Natural killer cell (primary cell): Measurements from ENCODE around the gene TELO2. TPM values are rescaled to one million over a fixed set of nuclear protein-coding genes. Genes with fewer than 3 reads are reported as not detected.

Source experiments
- ATAC-seq, 3 donors: fragments of 150-1000 bp in 2 of 3; fragments of 200-7000 bp in 1 of 3; cut with Tn5 transposase; 1 replicate in 1 of 3; 2 replicates in 2 of 3; pipeline ENCODE4 v1.10.0; 2021; ENCODE audit warnings: mild to moderate bottlenecking in 2 of 3, moderate library complexity in 2 of 3
- DNase-seq, 2 donors: peaks; one replicate each; pipeline versions ENCODE4 v3.0.0 to v3.0.0-alpha.2; 2013 to 2021; ENCODE audit warnings: mixed read lengths in 1 of 2
- H3K27ac ChIP-seq: one replicate; pipeline ENCODE4 v1.5.1; 2013; ENCODE audit warnings: mild to moderate bottlenecking, low read length
- H3K27me3 ChIP-seq: one replicate; pipeline ENCODE4 v1.6.1; 2013; ENCODE audit warnings: low read length; ENCODE audit not compliant: control insufficient read depth, insufficient read depth
- H3K36me3 ChIP-seq: one replicate; pipeline ENCODE4 v1.6.1; 2013; ENCODE audit warnings: low read length; ENCODE audit not compliant: control insufficient read depth, insufficient read depth
- H3K4me1 ChIP-seq: one replicate; pipeline ENCODE4 v1.6.1; 2013; ENCODE audit warnings: low read length; ENCODE audit not compliant: control insufficient read depth, insufficient read depth
- H3K4me3 ChIP-seq: one replicate; pipeline ENCODE4 v1.5.1; 2013; ENCODE audit warnings: low read length
- H3K9me3 ChIP-seq: one replicate; pipeline ENCODE4 v1.6.1; 2013; ENCODE audit warnings: low read length; ENCODE audit not compliant: control insufficient read depth, insufficient read depth
- H3K27ac Mint-ChIP-seq, 2 donors: one replicate each; pipeline ENCODE4 v1.8.0; 2022; ENCODE audit warnings: mild to moderate bottlenecking in 2 of 2, mixed read lengths in 2 of 2, moderate library complexity in 1 of 2
- H3K27me3 Mint-ChIP-seq, 2 donors: one replicate each; pipeline ENCODE4 v1.8.0; 2022; ENCODE audit warnings: low read depth in 2 of 2, mixed read lengths in 2 of 2
- H3K36me3 Mint-ChIP-seq: one replicate; pipeline ENCODE4 v1.8.0; 2022; ENCODE audit warnings: mixed read lengths
- H3K4me1 Mint-ChIP-seq, 2 donors: one replicate each; pipeline ENCODE4 v1.8.0; 2022; ENCODE audit warnings: mixed read lengths in 2 of 2
- H3K4me3 Mint-ChIP-seq: one replicate; pipeline ENCODE4 v1.8.0; 2022; ENCODE audit warnings: mild to moderate bottlenecking, moderate library complexity, mixed read lengths
- H3K9me3 Mint-ChIP-seq, 2 donors: one replicate each; pipeline ENCODE4 v1.8.0; 2022; ENCODE audit warnings: mixed read lengths in 2 of 2
- CTCF ChIP-seq: fragments of 200-600 bp; IDR thresholded peaks from one replicate; pipeline ENCODE4 v1.8.0; 2022; ENCODE audit warnings: antibody characterized with exemption
- WGBS: methylation state at CpG from one replicate; pipeline ENCODE4 v1.1.7; 2013; ENCODE audit warnings: missing lambda C conversion rate; ENCODE audit not compliant: insufficient coverage; 5-methylcytosine and 5-hydroxymethylcytosine counted together
- intact Hi-C: fragments of 100-400 bp; cut with micrococcal nuclease; formaldehyde crosslinking; loops from one replicate; pipeline ENCODE4 v1.14.2; 2022
- total RNA-seq, 4 donors: library from RNA; stranded (reverse); fragments of 120-200 nt in 1 of 4; gene quantifications; one replicate each; pipeline versions ENCODE4 v1.2.3 to v1.2.4, GENCODE V29; 2013 to 2022

Gene TELO2
- total RNA-seq, 3 donors from 2014 or later (not counting 1 experiment from before 2014, with no cell fraction given) = 45.5 to 50.0 (median 46.5) TPM

- peak overlapping the region; percentile 66 for H3K27ac ChIP-seq
- ATAC-seq = peak in 2 of 3 donors; percentile 29 to 45
- no peaks in the 10 kb centered on the region for H3K36me3 ChIP-seq
- H3K4me3 ChIP-seq = no peak overlapping the region
- no peak for DNase-seq
- H3K4me1 ChIP-seq = peaks cover 36% of the 10 kb centered on the region
- Mint-ChIP-seq H3K4me3 (peak overlapping the region; percentile 38), H3K4me1 (peaks cover 15 to 42% of the 10 kb centered on the region in 2 donors), H3K36me3 (no peaks in the 10 kb centered on the region), H3K9me3 (no peaks in the 10 kb centered on the region), H3K27ac (peak overlapping the region in 1 of 2 donors; percentile 79), H3K27me3 (no peaks in the 10 kb centered on the region)
- intact Hi-C loops = no loop called here
- no peaks in the 10 kb centered on the region for H3K9me3 ChIP-seq
- no peaks in the 10 kb centered on the region for H3K27me3 ChIP-seq
- 73% methylated on average over 20 of the region's 20 CpGs for WGBS
- no peak for TF ChIP-seq CTCF
These were observed 23.4 kb upstream of the TELO2 start for GRCh38 chr16:1469693-1470201.

GRCh38 chr16:1470481-1471251 lies 22.5 kb upstream of the TELO2 start:
- H3K4me1 Mint-ChIP-seq = peaks cover 15 to 48% of the 10 kb centered on the region in 2 donors
- H3K4me3 ChIP-seq = no peak overlapping the region
- H3K36me3 Mint-ChIP-seq = no peaks in the 10 kb centered on the region
- no peaks in the 10 kb centered on the region for H3K9me3 ChIP-seq
- TF ChIP-seq CTCF = no peak
- H3K4me1 ChIP-seq = peaks cover 41% of the 10 kb centered on the region
- ATAC-seq (no peak), DNase-seq (no peak)
- no peaks in the 10 kb centered on the region for H3K36me3 ChIP-seq
- no peaks in the 10 kb centered on the region for H3K27me3 ChIP-seq
- H3K27ac Mint-ChIP-seq = peak overlapping the region in 1 of 2 donors; percentile 79
- intact Hi-C loops = no loop called here
- H3K27ac ChIP-seq = peak overlapping the region; percentile 66
- no peaks in the 10 kb centered on the region for H3K27me3 Mint-ChIP-seq
- no peaks in the 10 kb centered on the region for H3K9me3 Mint-ChIP-seq
- H3K4me3 Mint-ChIP-seq = no peak overlapping the region
- 67% methylated on average over 14 of the region's 14 CpGs for WGBS

GRCh38 chr16:1471569-1472194 lies 21.5 kb upstream of the TELO2 start:
- peak overlapping the region in 1 of 2 donors; percentile 79 for H3K27ac Mint-ChIP-seq
- ATAC-seq = no peak
- peaks cover 15 to 52% of the 10 kb centered on the region in 2 donors for H3K4me1 Mint-ChIP-seq
- no peak for DNase-seq
- Histone ChIP-seq H3K4me1 (peaks cover 45% of the 10 kb centered on the region), H3K4me3 (no peak overlapping the region), H3K27ac (no peak overlapping the region), H3K36me3 (no peaks in the 10 kb centered on the region), H3K27me3 (no peaks in the 10 kb centered on the region), H3K9me3 (no peaks in the 10 kb centered on the region)
- intact Hi-C loops = no loop called here
- no peaks in the 10 kb centered on the region for H3K36me3 Mint-ChIP-seq
- peak overlapping the region; percentile 13 for H3K4me3 Mint-ChIP-seq
- H3K9me3 Mint-ChIP-seq = no peaks in the 10 kb centered on the region
- no peaks in the 10 kb centered on the region for H3K27me3 Mint-ChIP-seq
- TF ChIP-seq CTCF = no peak
- WGBS = 58% methylated on average over 26 of the region's 26 CpGs
